Endothelial cell of umbilical vein (primary cell): ENCODE data around the gene PPP1R26. TPM values are rescaled to one million over a fixed set of nuclear protein-coding genes. Genes with fewer than 3 reads are reported as not detected.

Experiments used
- BruUV-seq: library from RNA; stranded (reverse); fragments of 400-500 nt; replicated peaks from 2 replicates; lab custom pipeline; 2021; lab: Mats Ljungman, UMichigan
- CTCF ChIA-PET: fragments of 300-600, 350-600 bp; sonication (Branson Sonifier 250); formaldehyde crosslinking; loops from one replicate; lab custom pipeline; 2021; ENCODE audit warnings: antibody characterized with exemption, inconsistent platforms; lab: Charles Lee
- POLR2A ChIA-PET: fragments of 300-600, 350-600 bp; sonication (Branson Sonifier 250); formaldehyde crosslinking; loops from one replicate; lab custom pipeline; 2021; ENCODE audit warnings: antibody characterized with exemption, inconsistent platforms; lab: Charles Lee
- DNase-seq: peaks from one replicate; pipeline ENCODE4 v3.0.0-alpha.2; 2011; ENCODE audit warnings: low read depth, low spot score
- FAIRE-seq: peaks from 2 replicates; lab custom pipeline; 2011; peaks lifted over from hg19 to GRCh38; lab: Jason Lieb, UNC
- H2AFZ ChIP-seq: 2 replicates; pipeline ENCODE4 v1.6.0; 2012; ENCODE audit warnings: low read depth, low read length, control low read depth, inconsistent platforms
- H3K27ac ChIP-seq: 2 replicates; pipeline ENCODE4 v1.5.1; 2011; ENCODE audit warnings: low read depth, mild to moderate bottlenecking, control low read depth, low read length, moderate library complexity; ENCODE audit not compliant: insufficient read depth
- H3K27me3 ChIP-seq, 2 experiments: 2 replicates each; pipeline versions ENCODE4 v1.6.0 to v1.6.1; 2011; ENCODE audit warnings: low read length in 2 of 2, mixed read lengths in 1 of 2; ENCODE audit not compliant: control insufficient read depth in 2 of 2, insufficient read depth in 2 of 2
- H3K36me3 ChIP-seq, 2 experiments: 2 replicates in 1 of 2; 3 replicates in 1 of 2; pipeline ENCODE4 v1.5.1; 2011; ENCODE audit warnings: low read length in 2 of 2, mild to moderate bottlenecking in 1 of 2, moderate library complexity in 1 of 2; ENCODE audit not compliant: control insufficient read depth in 2 of 2, insufficient read depth in 2 of 2; ENCODE audit errors: extremely low read depth in 1 of 2
- H3K4me1 ChIP-seq: 3 replicates; pipeline ENCODE4 v1.5.1; 2011; ENCODE audit warnings: mild to moderate bottlenecking, low read length; ENCODE audit not compliant: control insufficient read depth, insufficient read depth; ENCODE audit errors: extremely low read depth
- H3K4me2 ChIP-seq: 2 replicates; pipeline ENCODE4 v1.6.1; 2011; ENCODE audit warnings: low read length, control low read depth, mixed read lengths; ENCODE audit not compliant: insufficient read depth
- H3K4me3 ChIP-seq, 3 experiments: fragments of 200-600 bp in 1 of 3; sonication (generic), shearing (Covaris generic) in 1 of 3; replicated peaks in 1 of 3; 2 replicates each; pipeline ENCODE4 v1.5.1; 2011 to 2016; ENCODE audit warnings: control low read depth in 3 of 3, low read length in 3 of 3, mild to moderate bottlenecking in 2 of 3, inconsistent platforms in 1 of 3, low read depth in 1 of 3, moderate library complexity in 1 of 3; ENCODE audit not compliant: insufficient read depth in 1 of 3
- H3K79me2 ChIP-seq: 2 replicates; pipeline ENCODE4 v1.6.0; 2012; ENCODE audit warnings: low read length, inconsistent platforms; ENCODE audit not compliant: control insufficient read depth, insufficient read depth
- H3K9ac ChIP-seq: replicated peaks from 2 replicates; pipeline ENCODE3; 2011; ENCODE audit warnings: low read length, control low read depth; ENCODE audit not compliant: insufficient read depth; ENCODE audit errors: extremely low read depth
- H3K9me1 ChIP-seq: replicated peaks from 3 replicates; pipeline ENCODE4 v1.6.0; 2011; ENCODE audit warnings: mild to moderate bottlenecking, low read length; ENCODE audit not compliant: control insufficient read depth, insufficient read depth; ENCODE audit errors: extremely low read depth
- H3K9me3 ChIP-seq: replicated peaks from 2 replicates; pipeline ENCODE4 v1.5.1; 2012; ENCODE audit warnings: low read length, inconsistent platforms; ENCODE audit not compliant: control insufficient read depth, insufficient read depth
- H4K20me1 ChIP-seq: replicated peaks from 2 replicates; pipeline ENCODE3; 2011; ENCODE audit warnings: mild to moderate bottlenecking, low read length; ENCODE audit not compliant: control insufficient read depth, insufficient read depth; ENCODE audit errors: extremely low read depth
- CTCF ChIP-seq, 2 donors: IDR thresholded peaks; 1 replicate in 1 of 2; 2 replicates in 1 of 2; pipeline ENCODE4 v1.5.1; 2011; ENCODE audit warnings: low read length in 2 of 2, mild to moderate bottlenecking in 2 of 2, moderate library complexity in 2 of 2, control low read depth in 1 of 2, inconsistent platforms in 1 of 2, low read depth in 1 of 2; ENCODE audit not compliant: insufficient read depth in 1 of 2; ENCODE audit errors: extremely low read depth in 1 of 2
- EZH2 ChIP-seq: IDR thresholded peaks from 2 replicates; pipeline ENCODE4 v1.6.1; 2012; ENCODE audit warnings: borderline replicate concordance, low read depth, mild to moderate bottlenecking, moderate library complexity, low read length, inconsistent platforms; ENCODE audit not compliant: severe bottlenecking
- FOS ChIP-seq: IDR thresholded peaks from 2 replicates; pipeline ENCODE4 v1.6.1; 2011; ENCODE audit warnings: mild to moderate bottlenecking, low read length, moderate library complexity, borderline replicate concordance; ENCODE audit not compliant: insufficient read depth
- GATA2 ChIP-seq: IDR thresholded peaks from 2 replicates; pipeline ENCODE4 v1.7.0; 2011; ENCODE audit warnings: low read depth, mild to moderate bottlenecking, moderate library complexity, mixed read lengths, low read length; ENCODE audit not compliant: insufficient read length, insufficient read depth
- JUN ChIP-seq: IDR thresholded peaks from 2 replicates; pipeline ENCODE4 v1.6.1; 2011; ENCODE audit warnings: borderline replicate concordance, low read depth; ENCODE audit not compliant: insufficient read length, insufficient read depth
- MAX ChIP-seq: IDR thresholded peaks from 2 replicates; pipeline ENCODE4 v1.6.1; 2011; ENCODE audit not compliant: insufficient read depth, insufficient read length
- MYC ChIP-seq: IDR thresholded peaks from one replicate; pipeline ENCODE4 v1.6.1; 2011; ENCODE audit warnings: mild to moderate bottlenecking, low read depth, low read length
- POLR2A ChIP-seq: IDR thresholded peaks from 2 replicates; pipeline ENCODE4 v1.6.1; 2012; ENCODE audit warnings: low read depth, mild to moderate bottlenecking, control low read depth, low read length
- POLR2AphosphoS5 ChIP-seq: IDR thresholded peaks from 2 replicates; pipeline ENCODE4 v1.6.1; 2012; ENCODE audit warnings: low read depth, mild to moderate bottlenecking, control low read depth, low read length, moderate library complexity; ENCODE audit not compliant: insufficient read depth
- dilution Hi-C: fragments of 300-500 bp; cut with MboI; formaldehyde crosslinking; loops from one replicate; pipeline ENCODE4 v1.15.0; 2019; ENCODE audit warnings: low sequenced_read_pairs; ENCODE audit not compliant: extremely low pct_ligation_motif_present
- intact Hi-C: fragments of 100-400 bp; cut with micrococcal nuclease; formaldehyde crosslinking; loops from one replicate; pipeline ENCODE4 v1.10.0; 2022
- polyA plus RNA-seq, 4 experiments: library from polyadenylated mRNA; depleted of rRNA in 3 of 4; stranded (reverse) in 3 of 4; unstranded in 1 of 4; fragments of >200 nt; gene quantifications; 2 replicates each; pipeline versions ENCODE4 v1.2.1 to v1.2.3, GENCODE V29; 2011 to 2012; ENCODE audit warnings: missing spikeins in 1 of 4
- total RNA-seq: library from RNA; stranded (reverse); gene quantifications from 2 replicates; pipeline ENCODE4 v1.2.3, GENCODE V29; 2021

Gene PPP1R26
- total and polyA plus RNA-seq, 2 donors (not counting 3 experiments of a cell fraction or from before 2014, with no cell fraction given) = 5.9 to 16.9 TPM

GRCh38 chr9:135524130-135524861 lies 44.7 kb downstream of the PPP1R26 start:
- no peak overlapping the region for H3K27ac ChIP-seq
- no peak overlapping the region for H3K4me3 ChIP-seq
- no peaks in the 10 kb centered on the region for H3K4me1 ChIP-seq
- dilution Hi-C loops = no loop called here
- no peaks in the 10 kb centered on the region for H3K9me3 ChIP-seq
- H3K9ac ChIP-seq = no peak overlapping the region
- CTCF ChIA-PET = no interaction called here
- POLR2A ChIA-PET = no interaction called here
- no peak overlapping the region for H2AFZ ChIP-seq
- intact Hi-C loops = no loop called here
- H3K4me2 ChIP-seq = no peak overlapping the region
- no TSS peak for BruUV-seq
- DNase-seq (no peak), FAIRE-seq (no peak)
- H3K9me1 ChIP-seq = no peaks in the 10 kb centered on the region
- H3K36me3 ChIP-seq = no peaks in the 10 kb centered on the region
- TF ChIP-seq CTCF (IDR thresholded peaks at IDR 0.05; ENCODE audit: extremely low read depth in 1 of 2, insufficient read depth in 1 of 2, low read depth in 1 of 2, low read length in 2 of 2) = no peak
- TF ChIP-seq POLR2A = no peak
- no peak for TF ChIP-seq FOS
- TF ChIP-seq JUN = no peak
- no peak for TF ChIP-seq EZH2
- no peak for TF ChIP-seq MAX
- no peak for TF ChIP-seq GATA2
- TF ChIP-seq MYC = no peak
- no peak for TF ChIP-seq POLR2AphosphoS5
- no peaks in the 10 kb centered on the region for H4K20me1 ChIP-seq
- no peaks in the 10 kb centered on the region for H3K27me3 ChIP-seq
- H3K79me2 ChIP-seq = no peaks in the 10 kb centered on the region
